Raji (cell line): ENCODE results near the gene CLIC5.

Source experiments
- POLR2A ChIP-seq: IDR thresholded peaks from 2 replicates; pipeline ENCODE4 v1.6.1; 2011; ENCODE audit warnings: low read depth, low read length, control low read depth; ENCODE audit not compliant: insufficient read depth

Gene CLIC5

DNA sequence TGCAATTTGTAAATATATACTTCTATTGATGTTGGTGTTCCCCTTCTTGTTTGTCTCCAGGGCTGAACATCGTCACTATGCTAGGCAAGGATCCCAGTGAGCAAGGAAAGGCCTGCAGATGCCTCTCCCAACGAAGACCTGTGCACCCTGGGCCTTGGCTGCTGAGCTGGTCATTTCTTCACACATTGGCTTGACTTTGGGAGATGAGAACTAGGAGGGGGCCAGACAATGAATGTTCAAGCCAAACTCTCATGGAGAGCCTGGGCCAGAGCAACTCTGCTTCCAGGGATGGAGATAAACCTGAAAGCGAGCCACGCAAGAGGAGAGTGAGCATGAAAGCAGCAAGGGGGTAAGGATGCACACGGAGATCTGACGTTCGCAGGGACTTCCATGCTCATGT, 104.0 kb downstream of the CLIC5 start:
- TF ChIP-seq POLR2A = no peak

DNA sequence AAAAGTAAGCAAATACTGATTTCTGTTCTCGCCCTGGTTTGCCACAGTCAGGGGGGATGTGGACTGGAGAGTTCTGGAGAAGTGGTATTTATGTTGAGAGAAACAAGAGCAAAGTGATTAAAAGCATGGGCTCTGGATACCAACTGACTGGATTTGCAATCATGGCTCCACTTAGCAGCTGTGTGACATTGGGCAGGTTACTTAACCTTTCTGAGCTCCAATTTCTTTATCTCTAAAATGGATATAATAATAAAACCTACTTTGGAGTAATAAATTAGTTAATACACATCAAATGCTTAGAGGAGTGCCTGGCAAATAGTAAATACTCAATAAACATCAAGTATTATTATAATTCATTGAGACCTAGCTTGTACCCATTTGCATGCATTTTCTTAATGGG, 111.7 kb downstream of the CLIC5 start:
- no peak for TF ChIP-seq POLR2A

DNA sequence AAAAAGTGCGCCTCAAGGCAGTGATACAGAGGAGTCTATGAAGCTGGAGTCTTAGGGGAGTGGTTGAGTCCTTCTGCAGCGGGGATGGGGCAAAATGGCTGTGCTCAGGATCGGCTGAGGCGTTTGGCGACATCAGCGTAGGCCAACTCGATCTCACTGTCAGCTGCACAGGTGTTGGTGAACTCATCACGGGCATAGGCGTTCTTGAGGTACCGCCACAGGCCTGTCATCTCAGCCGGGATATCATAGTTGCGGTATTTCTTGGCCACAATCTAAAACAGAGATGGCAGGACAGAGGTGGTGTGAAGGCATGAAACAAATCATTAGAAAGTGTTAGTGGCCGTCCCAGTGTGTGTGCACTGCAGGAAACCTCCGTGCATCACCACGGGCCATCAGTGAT, 112.7 kb downstream of the CLIC5 start:
- no peak for TF ChIP-seq POLR2A

DNA sequence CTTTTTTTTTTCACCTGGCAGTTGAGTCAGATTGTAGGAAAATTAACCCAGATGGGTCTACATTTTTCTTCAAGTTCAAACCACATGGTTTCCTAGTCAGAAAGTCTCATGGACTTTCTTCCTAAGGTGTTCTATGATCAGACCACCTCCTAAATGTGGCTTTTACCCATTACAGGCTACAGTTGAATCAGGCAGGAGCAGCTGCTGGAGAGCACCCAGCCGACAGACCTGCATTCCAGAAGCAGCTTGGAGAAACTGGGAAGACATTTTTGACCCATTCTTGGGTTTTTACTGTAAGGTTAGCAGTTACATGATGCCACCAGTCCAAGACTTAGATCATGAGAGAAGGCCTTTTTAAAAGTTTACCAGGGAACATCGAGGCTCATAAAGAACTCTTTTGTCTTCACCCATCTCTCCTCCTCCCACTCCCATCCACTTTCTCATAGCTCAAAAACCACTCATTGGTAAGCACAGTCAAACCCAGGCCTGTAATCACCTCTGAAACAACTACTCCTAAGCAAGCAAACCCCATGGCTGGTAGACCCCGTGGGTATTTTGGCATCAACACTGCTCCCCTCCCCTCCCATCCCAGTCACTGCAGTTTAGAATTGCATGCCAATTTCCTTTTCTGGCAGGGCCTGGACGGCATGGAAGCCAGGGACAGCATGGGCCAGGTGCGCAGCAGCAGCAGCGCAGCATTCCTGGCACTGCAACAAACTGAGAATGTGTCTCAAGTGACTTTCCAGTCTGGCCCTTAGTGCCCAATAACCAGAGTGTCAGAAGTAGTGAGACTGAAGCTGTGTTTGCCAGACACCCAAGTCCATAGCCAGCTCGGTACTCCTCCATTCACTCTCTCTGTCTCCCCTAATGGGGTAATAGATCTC, 113.7 kb downstream of the CLIC5 start:
- no peak for TF ChIP-seq POLR2A

DNA sequence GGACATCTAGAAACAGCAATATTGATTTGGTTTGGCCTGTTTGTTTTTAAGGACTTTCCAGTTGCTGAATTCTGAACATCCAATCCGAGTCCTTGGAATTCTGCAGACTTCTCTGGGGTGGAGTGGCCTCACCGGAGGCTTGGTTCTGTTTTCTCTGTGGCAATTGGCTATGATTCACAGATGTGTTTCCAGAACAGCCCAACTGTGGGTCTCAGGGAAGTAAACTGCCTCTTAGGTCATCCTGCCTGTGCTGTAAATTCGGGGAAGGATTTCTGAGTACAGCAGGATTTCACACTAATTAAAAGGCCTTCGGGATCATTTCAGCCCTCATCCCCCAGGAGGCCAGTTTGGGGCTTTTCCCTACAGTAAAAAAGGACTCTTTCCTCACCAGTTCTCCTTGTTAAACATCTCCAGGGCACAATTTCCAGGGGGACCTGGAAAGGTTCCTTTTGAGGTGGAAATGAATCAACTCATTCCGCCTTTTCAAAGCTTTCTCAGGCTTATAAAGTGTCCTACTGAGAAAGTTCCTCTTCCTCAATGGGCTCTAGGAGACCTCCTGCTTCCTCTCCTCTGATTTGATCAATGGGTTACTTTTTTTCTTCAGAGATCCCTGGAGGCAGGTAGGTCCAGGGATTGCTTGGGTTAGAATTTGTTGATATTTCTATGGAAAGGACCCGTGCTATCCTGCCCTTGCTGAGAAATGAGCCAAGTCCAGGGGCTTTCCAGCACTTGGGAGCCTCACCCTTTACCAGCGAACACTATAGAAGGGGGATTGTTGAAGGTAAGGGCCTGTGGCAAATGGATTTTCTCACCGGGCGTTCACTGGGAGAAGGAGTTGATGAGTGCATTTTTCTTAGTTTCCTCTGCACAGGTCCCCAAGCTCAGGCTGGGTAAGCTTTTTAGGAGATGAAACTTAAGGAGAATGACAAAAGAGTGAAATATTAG, 114.6 kb downstream of the CLIC5 start:
- TF ChIP-seq POLR2A = no peak

DNA sequence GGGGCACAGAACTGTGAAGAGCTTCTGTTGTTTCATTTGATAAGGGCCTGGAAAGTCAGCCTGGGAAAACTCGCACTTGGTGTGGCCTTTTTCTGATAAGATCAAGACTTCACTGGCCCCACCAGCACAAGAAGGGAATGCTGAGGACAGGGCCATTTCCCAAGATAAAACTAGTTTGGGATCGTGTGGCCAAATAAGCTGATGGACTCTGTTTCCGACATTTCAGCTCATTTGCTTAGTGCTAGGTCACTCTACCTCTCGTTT, 116.0 kb downstream of the CLIC5 start:
- TF ChIP-seq POLR2A = no peak

DNA sequence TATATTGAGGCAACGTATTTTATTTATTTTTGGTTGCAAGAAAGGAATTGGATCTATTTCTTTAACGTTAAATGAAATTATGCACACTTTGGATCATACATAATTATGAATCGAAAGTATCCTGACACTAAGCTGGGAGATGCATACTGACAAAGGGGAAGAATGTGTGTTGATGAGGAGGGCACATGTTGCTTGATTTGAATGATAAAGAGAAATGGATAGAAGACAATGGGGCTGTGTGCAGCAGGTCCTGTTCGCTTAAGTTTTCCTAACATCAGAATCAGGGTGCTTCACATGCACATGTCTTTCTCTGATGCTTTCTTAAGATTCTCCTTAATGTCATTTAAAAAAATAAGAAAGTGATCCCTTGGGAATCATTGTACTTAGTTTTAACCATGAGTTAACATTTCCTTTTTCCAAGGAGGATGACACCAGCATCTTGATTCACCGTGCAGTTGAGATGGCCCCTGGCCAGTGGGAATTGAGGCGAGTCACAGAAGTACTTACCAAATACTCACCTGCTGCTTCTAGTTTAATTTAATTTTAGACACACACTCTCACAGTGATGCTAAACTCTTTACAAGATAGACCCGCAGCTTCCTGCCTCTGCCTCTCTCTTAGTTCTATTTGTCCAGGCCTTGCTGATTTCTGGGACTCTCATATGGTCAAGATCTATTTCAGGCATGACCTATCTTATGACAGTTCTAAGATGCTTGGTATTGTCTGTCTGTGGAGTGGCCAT, 116.5 kb downstream of the CLIC5 start:
- no peak for TF ChIP-seq POLR2A

DNA sequence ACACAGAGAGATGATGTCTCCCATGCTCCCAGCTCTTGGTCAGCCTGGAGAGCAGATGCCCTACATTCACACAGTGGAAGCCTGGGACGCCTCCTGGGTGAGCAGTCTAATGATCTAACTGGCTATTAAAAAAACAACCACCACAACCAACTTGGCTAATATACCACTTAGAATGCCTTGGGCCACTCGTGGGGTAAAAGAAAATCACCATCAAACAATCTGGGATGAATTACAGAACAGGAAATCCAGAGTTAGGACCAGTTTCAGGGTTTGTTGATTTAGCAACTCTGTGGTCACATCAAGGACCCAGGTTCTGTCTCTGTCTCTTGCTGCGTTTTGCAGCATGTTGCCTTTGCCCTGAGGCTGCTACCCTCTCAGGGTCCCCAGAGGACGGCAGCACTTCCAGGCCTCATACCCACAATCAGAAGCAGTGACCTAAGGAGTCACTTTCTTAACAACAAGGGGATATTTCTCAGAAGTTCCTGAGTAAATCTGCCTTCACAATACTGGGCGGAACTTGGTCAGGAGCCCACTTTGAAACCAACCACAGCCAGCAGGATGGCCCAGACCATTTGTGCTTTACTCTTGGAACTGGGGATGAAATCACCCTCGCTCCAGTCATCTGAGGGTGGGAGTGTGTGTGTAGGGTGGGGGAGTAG, 118.7 kb downstream of the CLIC5 start:
- no peak for TF ChIP-seq POLR2A

DNA sequence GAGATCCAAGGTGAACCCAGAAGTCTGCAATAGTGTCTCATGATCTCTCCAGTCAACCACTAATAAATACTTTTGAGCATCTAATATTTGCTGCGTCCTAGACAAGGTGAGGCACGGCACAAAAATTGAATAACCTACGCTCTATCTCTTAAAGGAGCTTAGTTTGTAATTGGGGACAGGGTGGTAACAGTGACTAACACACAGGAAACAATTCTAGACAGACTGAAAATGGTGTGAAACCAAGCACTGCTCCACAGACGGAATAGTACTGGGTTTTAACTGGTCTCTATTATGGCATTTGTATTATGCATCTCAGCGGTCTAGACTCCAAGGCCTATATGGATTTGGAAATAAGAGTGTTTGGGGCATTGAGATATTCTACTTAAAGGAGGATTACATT, 120.1 kb downstream of the CLIC5 start:
- TF ChIP-seq POLR2A = no peak

DNA sequence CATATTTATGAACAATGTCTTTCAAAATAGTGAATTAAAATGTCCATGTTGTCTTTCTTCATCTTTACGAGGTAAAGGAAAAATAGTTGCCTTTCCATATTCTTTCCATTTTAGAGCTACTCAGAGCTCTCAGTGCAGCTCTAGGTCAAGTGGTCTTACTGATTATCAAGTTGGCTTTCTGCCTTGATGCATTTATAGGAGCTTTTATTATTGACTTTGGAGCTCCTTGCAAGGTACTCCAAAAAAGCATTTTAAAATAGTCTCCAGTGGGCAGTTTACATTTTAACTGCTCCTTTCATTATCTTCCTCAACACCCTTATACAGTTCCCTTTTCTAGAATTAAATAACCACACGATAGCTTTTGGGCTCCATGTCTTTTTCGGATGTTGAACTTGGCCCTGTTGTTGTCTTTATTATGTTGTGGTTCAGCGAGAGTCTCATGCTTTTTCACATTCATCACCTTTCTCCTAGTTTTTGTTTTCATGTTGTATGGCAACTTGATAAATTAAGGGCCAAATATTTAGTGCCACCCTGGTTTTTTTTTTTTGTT, 122.9 kb downstream of the CLIC5 start:
- TF ChIP-seq POLR2A = no peak

DNA sequence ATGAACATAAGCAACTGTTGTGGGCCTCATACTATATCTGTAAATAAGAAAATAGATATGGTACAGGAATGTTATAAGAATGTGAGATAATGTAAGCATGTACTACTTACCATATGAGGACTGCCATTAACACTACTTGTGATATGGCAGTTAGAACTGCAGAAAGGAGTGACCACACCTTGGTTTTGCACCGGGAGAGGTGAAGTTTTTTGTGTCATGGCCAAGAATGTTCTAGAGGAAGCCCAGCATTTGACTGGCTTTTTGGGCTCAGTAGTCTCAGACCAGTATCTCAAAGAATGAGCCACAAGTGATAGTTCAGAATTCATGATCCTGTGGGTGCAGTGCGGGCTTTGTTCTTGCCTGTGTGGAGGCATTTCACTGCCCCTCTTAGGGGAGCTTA, 123.5 kb downstream of the CLIC5 start:
- TF ChIP-seq POLR2A = no peak

DNA sequence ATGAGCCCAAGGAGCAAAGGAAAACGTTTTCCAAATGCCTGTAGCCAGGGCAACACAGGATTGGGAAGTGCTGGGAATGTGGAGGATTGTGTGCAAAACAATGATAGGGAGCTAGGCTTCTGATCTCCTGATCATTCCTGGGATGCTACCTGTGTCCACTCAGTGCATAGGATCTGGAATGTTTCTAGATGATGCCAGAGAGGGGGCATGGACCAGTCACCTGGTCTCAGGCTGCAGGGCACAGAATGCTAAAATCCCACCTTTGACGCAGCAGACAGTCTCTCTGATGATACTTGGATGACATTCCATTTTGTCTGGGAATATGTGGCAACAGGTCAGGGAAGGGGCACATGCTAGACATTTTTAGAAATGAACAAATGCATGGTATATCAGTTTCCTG, 128.9 kb downstream of the CLIC5 start:
- TF ChIP-seq POLR2A = no peak

DNA sequence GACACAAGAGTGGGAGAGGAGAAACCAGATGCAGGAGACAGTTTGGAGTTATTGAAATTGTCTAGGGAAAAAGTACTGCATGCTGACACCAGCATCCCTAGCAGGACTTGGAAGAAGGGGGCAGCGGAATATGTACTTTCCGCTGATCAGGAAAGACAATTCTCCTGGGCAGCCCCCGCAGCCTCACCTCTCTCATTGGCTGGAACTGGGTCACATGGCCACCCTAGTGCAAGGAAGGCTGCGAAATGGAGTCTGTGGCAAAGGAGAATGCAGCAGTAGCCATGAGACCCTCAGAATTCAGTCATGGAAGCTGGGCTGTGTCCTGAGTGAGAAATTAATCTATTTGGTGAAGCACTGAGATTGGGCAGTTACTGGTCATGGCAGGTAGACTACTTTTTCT, 131.3 kb downstream of the CLIC5 start:
- no peak for TF ChIP-seq POLR2A

DNA sequence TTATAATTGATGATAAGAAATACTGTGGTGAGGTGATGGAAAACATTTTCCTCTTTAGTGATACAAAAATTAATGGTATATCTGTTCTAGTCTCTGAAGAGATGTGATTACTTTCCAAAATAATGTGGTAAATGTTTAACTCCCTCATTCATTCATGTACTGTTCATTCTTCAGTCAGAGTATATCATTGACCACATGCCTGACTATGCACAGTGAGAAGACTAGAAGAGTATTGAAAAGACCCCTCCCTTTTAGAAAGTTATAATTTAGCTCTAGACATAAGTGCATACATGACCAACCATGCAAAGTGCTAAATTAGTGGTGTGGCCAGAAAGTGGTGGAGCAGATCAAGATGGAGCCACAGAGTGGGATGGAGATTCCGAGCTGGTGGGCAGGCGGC, 133.0 kb downstream of the CLIC5 start:
- no peak for TF ChIP-seq POLR2A
